ENCODE data around the gene PSD2. TPM values are rescaled to one million over a fixed set of nuclear protein-coding genes. Genes with fewer than 3 reads are reported as not detected.

Gene PSD2
- total RNA-seq, 1 experiment from 2014 or later, result 0.22 TPM

DNA sequence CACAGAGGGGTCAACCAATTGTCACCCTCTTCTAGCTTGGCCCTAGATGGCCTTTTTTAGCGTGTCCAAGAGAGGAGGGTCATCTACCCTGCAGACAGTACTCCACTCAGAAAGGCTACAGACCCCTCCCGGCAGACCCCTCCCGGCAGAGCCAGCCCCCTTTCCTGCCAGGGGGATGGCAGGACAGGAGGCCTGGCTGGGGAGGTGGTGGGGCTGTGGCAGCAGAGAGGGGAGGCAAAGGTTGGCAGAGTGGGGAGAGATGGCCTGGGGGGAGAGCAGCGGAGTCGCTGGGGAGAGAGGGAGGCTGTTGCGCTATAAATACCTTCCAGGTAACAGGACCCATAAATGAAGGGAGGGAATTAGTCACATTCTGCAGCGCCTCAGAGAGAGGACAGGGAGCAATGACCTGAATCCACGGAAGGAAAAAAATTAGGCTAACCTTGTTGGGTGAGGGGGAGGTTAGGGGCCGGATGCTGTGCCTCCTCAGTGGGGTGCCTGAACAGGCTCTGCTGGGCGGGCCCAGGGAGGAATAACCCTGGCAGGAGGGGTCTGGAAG, 32.9 kb upstream of the PSD2 start:
- Mint-ChIP-seq H3K27ac (no peak overlapping the region), H3K9me3 (no peaks in the 10 kb centered on the region; a peak in 2 of 5 replicates), H3K36me3 (ENCODE audit: insufficient read depth in 1 of 3, low read depth in 3 of 3) (no peaks in the 10 kb centered on the region), H3K4me3 (peak overlapping the region in 1 of 2 experiments; percentile 21; a peak in 1 of 5 replicates), H3K4me1 (peaks cover 46 to 55% of the 10 kb centered on the region in 2 experiments), H3K27me3 (ENCODE audit: low read depth) (peaks cover 90% of the 10 kb centered on the region)
- no peaks in the 10 kb centered on the region for H3K23me2 ChIP-seq (ENCODE audit: insufficient read length, low read depth, low read length, poor library complexity, severe bottlenecking)
- H2BK12ac ChIP-seq (ENCODE audit: insufficient read length, low read depth, low read length), result no peak overlapping the region
- no peak overlapping the region for H2BK15ac ChIP-seq (ENCODE audit: low read depth, low read length)
- no CpG with 5 or more reads among the region's 10 CpGs for WGBS (ENCODE audit: extremely low coverage, insufficient read length, low lambda C conversion rate)
- no peak overlapping the region for H3T11ph ChIP-seq (ENCODE audit: low read length)
- H2BK120ac ChIP-seq (ENCODE audit: low read depth, low read length, poor library complexity, severe bottlenecking), result no peak overlapping the region
- H3K9me3 ChIP-seq (ENCODE audit: control insufficient read depth, low read depth, low read length), result no peaks in the 10 kb centered on the region
- peaks cover 3% of the 10 kb centered on the region; the same call in 1 of the 2 replicates for H3K4me1 ChIP-seq (ENCODE audit: insufficient read depth, low read length)
- H3K27me3 ChIP-seq (ENCODE audit: insufficient read depth, low read length), result no peaks in the 10 kb centered on the region; the same call in 1 of the 2 replicates
- no peak overlapping the region for H3K4ac ChIP-seq (ENCODE audit: low read depth, low read length)
- no peak overlapping the region for H4K91ac ChIP-seq (ENCODE audit: insufficient read length, low read depth, low read length)
- no peak overlapping the region for H2BK5ac ChIP-seq (ENCODE audit: insufficient read length, low read length)
- no peak overlapping the region for H4K5ac ChIP-seq (ENCODE audit: insufficient read length, low read depth, low read length)
- H3K56ac ChIP-seq (ENCODE audit: insufficient read length, low read depth, low read length), result no peak overlapping the region
- DNase-seq, result no peak
- no peak overlapping the region for H2AK5ac ChIP-seq (ENCODE audit: insufficient read length, low read length)
- no peaks in the 10 kb centered on the region for H4K20me1 ChIP-seq (ENCODE audit: control insufficient read depth, insufficient read depth, insufficient read length)
- H3K79me1 ChIP-seq (ENCODE audit: insufficient read depth, low read depth, low read length, poor library complexity, severe bottlenecking), result no peaks in the 10 kb centered on the region
- no peak overlapping the region for H3K23ac ChIP-seq (ENCODE audit: insufficient read length, low read depth, low read length)
- no peaks in the 10 kb centered on the region for H3K79me2 ChIP-seq (ENCODE audit: insufficient read depth, low read length)
- no peak overlapping the region for H3K4me2 ChIP-seq (ENCODE audit: insufficient read depth, insufficient read length, low read length)
- no peak overlapping the region for H2BK20ac ChIP-seq (ENCODE audit: low read depth, low read length, poor library complexity, severe bottlenecking)
- H3K18ac ChIP-seq (ENCODE audit: insufficient read length, low read depth, low read length), result no peak overlapping the region
- no peak overlapping the region for H4K8ac ChIP-seq (replicated peaks; ENCODE audit: insufficient read length, low read depth, low read length)
- no peak overlapping the region for H2AFZ ChIP-seq (ENCODE audit: low read length)
- no peak overlapping the region for H3K14ac ChIP-seq (ENCODE audit: insufficient read depth, low read length)
- H3K27ac ChIP-seq (ENCODE audit: insufficient read length, low read depth, low read length), result no peak overlapping the region
- H3K9ac ChIP-seq (ENCODE audit: extremely low read depth, insufficient read length, low read length), result no peak overlapping the region
- TF ChIP-seq, protein P1, sequence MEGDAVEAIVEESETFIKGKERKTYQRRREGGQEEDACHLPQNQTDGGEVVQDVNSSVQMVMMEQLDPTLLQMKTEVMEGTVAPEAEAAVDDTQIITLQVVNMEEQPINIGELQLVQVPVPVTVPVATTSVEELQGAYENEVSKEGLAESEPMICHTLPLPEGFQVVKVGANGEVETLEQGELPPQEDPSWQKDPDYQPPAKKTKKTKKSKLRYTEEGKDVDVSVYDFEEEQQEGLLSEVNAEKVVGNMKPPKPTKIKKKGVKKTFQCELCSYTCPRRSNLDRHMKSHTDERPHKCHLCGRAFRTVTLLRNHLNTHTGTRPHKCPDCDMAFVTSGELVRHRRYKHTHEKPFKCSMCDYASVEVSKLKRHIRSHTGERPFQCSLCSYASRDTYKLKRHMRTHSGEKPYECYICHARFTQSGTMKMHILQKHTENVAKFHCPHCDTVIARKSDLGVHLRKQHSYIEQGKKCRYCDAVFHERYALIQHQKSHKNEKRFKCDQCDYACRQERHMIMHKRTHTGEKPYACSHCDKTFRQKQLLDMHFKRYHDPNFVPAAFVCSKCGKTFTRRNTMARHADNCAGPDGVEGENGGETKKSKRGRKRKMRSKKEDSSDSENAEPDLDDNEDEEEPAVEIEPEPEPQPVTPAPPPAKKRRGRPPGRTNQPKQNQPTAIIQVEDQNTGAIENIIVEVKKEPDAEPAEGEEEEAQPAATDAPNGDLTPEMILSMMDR (conservative IDR thresholded peaks at IDR 0.05), result no peak

All from H9 (cell line).